Measurements from ENCODE around the gene SNCB. TPM values are rescaled to one million over a fixed set of nuclear protein-coding genes. Genes with fewer than 3 reads are reported as not detected.

SNCB gene
- polyA plus RNA-seq, 1 of the 3 experiments (the other 2 are of a cell fraction) = 0.33 TPM

DNA sequence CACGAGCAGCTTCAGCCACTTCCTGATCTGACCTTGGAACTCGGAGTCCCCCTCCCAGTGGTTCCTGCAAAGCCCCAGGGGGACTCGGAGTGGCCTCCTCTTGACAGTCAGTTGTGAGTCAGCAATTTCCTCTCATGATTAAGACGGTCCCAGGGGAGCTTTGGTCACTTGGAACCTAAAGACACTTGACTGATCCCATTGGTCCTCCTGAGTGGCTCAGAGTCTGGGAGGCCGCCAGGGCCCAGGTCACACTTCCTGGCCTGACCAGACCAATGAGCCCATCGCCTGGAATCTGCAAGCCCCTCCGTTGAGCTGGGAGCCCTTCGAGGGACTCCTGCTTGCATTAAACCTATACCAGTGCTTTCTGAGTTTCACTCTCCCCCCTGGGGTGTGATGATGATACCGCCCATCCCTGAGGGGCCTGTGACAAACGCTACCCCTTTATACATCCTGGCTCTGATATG lies 46.1 kb upstream of the SNCB start:
- Histone ChIP-seq H3K27me3 (ENCODE audit: insufficient read depth) (no peaks in the 10 kb centered on the region), H3K79me2 (ENCODE audit: insufficient read depth) (no peaks in the 10 kb centered on the region), H3K4me1 (ENCODE audit: control insufficient read depth in 1 of 2, insufficient read depth in 2 of 2, low read depth in 1 of 2, low read length in 1 of 2) (peaks cover 0 to 7% of the 10 kb centered on the region in 2 experiments; a peak in 1 of 4 replicates), H3K9me3 (no peaks in the 10 kb centered on the region), H3K9me2 (no peaks in the 10 kb centered on the region), H3K27ac (ENCODE audit: low read depth in 2 of 2, low read length in 1 of 2) (no peak overlapping the region), H3K36me3 (replicated peaks in 1 of 2; ENCODE audit: control insufficient read depth in 1 of 2, insufficient read depth in 2 of 2, low read length in 1 of 2) (no peaks in the 10 kb centered on the region), H3K4me3 (ENCODE audit: low read depth in 2 of 2, low read length in 1 of 2) (no peak overlapping the region), H3K4me2 (no peak overlapping the region), H3K9ac (no peak overlapping the region), H2AFZ (ENCODE audit: low read depth) (no peak overlapping the region), H3F3A (replicated peaks; ENCODE audit: insufficient read depth) (no peaks in the 10 kb centered on the region), H4K20me1 (ENCODE audit: insufficient read depth) (no peaks in the 10 kb centered on the region)
- ChIA-PET POLR2A (interaction anchor here (0.6 kb wide), 1 partner anchor 159 kb away, joined by 4 read pairs; no protein-coding TSS in a partner anchor), CTCF (interaction anchor here (0.9 to 3.5 kb wide), 4 partner anchors 8 to 23 kb away, joined by 3 to 17 read pairs (median 4); no protein-coding TSS in a partner anchor)
- WGBS (ENCODE audit: low lambda C conversion rate) = 48% methylated on average over 6 of the region's 10 CpGs
- TF ChIP-seq EZH2phosphoT487 (IDR thresholded peaks at IDR 0.05; ENCODE audit: borderline replicate concordance, low read depth) (no peak), CHD2 (IDR thresholded peaks at IDR 0.05; ENCODE audit: low read length, partially characterized antibody) (no peak)
- no peak for DNase-seq

DNA sequence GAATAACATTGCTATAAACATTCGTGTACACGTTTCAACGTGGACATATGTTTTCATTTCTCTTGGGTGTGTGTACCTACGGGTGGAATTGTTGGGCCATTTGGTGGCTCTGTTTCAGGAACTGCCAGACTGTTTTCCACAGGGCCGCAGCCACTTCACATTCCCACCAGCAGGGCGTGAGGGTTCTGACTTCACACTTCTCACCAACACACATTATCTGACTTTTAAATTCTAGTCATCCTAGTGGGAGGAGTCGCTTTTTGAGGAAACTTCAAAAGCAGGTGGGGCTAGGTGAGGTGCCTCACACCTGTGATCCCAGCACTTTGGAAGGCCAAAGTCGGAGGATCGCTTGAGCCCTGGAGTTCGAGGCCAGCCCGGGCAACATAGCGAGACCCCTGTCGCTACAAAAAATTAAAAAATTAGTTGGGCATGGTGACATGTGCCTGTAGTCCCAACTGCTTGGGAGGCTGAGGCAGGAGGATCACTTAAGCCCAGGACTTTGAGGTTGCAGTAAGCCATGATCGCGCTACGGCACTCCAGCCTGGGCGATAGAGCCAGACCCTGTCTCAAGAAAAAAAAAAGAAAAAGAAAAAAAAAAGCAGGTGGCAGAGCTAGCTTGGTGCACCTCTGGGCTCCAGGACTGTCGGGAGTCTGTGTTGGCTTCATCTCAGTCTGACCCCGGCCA lies 45.5 kb upstream of the SNCB start:
- Histone ChIP-seq H3K27ac (ENCODE audit: low read depth in 2 of 2, low read length in 1 of 2) (no peak overlapping the region), H3K9ac (no peak overlapping the region), H3K36me3 (replicated peaks in 1 of 2; ENCODE audit: control insufficient read depth in 1 of 2, insufficient read depth in 2 of 2, low read length in 1 of 2) (no peaks in the 10 kb centered on the region), H3F3A (replicated peaks; ENCODE audit: insufficient read depth) (no peaks in the 10 kb centered on the region), H3K9me2 (no peaks in the 10 kb centered on the region), H4K20me1 (ENCODE audit: insufficient read depth) (no peaks in the 10 kb centered on the region), H3K9me3 (no peaks in the 10 kb centered on the region), H3K27me3 (ENCODE audit: insufficient read depth) (no peaks in the 10 kb centered on the region), H3K4me1 (ENCODE audit: control insufficient read depth in 1 of 2, insufficient read depth in 2 of 2, low read depth in 1 of 2, low read length in 1 of 2) (peaks cover 0 to 7% of the 10 kb centered on the region in 2 experiments; a peak in 1 of 4 replicates), H2AFZ (ENCODE audit: low read depth) (no peak overlapping the region), H3K4me3 (ENCODE audit: low read depth in 2 of 2, low read length in 1 of 2) (no peak overlapping the region; a peak in 1 of 4 replicates), H3K4me2 (no peak overlapping the region), H3K79me2 (ENCODE audit: insufficient read depth) (no peaks in the 10 kb centered on the region)
- TF ChIP-seq NRF1 (IDR thresholded peaks at IDR 0.05; ENCODE audit: low read depth, low read length) = no peak
- TF ChIP-seq MXI1 (IDR thresholded peaks at IDR 0.05; ENCODE audit: low read depth, low read length) = no peak
- TF ChIP-seq POLR2AphosphoS5 (IDR thresholded peaks at IDR 0.05; ENCODE audit: low read depth, low read length) = no peak
- TF ChIP-seq GATA2 (CRISPR knock-in tag; IDR thresholded peaks at IDR 0.05) = no peak
- no peak for TF ChIP-seq ELF1 (IDR thresholded peaks at IDR 0.05)
- TF ChIP-seq SIN3A (IDR thresholded peaks at IDR 0.05; ENCODE audit: borderline replicate concordance, low read depth, low read length) = no peak
- TF ChIP-seq, protein P1, sequence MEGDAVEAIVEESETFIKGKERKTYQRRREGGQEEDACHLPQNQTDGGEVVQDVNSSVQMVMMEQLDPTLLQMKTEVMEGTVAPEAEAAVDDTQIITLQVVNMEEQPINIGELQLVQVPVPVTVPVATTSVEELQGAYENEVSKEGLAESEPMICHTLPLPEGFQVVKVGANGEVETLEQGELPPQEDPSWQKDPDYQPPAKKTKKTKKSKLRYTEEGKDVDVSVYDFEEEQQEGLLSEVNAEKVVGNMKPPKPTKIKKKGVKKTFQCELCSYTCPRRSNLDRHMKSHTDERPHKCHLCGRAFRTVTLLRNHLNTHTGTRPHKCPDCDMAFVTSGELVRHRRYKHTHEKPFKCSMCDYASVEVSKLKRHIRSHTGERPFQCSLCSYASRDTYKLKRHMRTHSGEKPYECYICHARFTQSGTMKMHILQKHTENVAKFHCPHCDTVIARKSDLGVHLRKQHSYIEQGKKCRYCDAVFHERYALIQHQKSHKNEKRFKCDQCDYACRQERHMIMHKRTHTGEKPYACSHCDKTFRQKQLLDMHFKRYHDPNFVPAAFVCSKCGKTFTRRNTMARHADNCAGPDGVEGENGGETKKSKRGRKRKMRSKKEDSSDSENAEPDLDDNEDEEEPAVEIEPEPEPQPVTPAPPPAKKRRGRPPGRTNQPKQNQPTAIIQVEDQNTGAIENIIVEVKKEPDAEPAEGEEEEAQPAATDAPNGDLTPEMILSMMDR (IDR thresholded peaks at IDR 0.05) = peak; percentile 53
- no peak for TF ChIP-seq MAX (IDR thresholded peaks at IDR 0.05; ENCODE audit: low read depth)
- no peak for TF ChIP-seq RXRA (IDR thresholded peaks at IDR 0.05; ENCODE audit: borderline replicate concordance, low read depth)
- POLR2A ChIA-PET = interaction anchor here (0.6 kb wide), 1 partner anchor 160 kb away, joined by 4 read pairs; no protein-coding TSS in a partner anchor
- DNase-seq = no peak
- WGBS (ENCODE audit: low lambda C conversion rate) = 88% methylated on average over 19 of the region's 19 CpGs
- CTCF ChIA-PET = interaction anchor here (0.9 to 3.5 kb wide), 4 partner anchors 7 to 24 kb away, joined by 3 to 17 read pairs (median 3); no protein-coding TSS in a partner anchor
